Nephron progenitor cell (in vitro differentiated cells): ENCODE results near the gene PER1.

Experiments used
- DNase-seq: peaks from one replicate; pipeline ENCODE4 v3.0.0; 2021
- H3K27ac Mint-ChIP-seq: 2 replicates; pipeline ENCODE4 v1.8.0; 2021; ENCODE audit warnings: mild to moderate bottlenecking, moderate library complexity, mixed read lengths
- H3K27me3 Mint-ChIP-seq: 2 replicates; pipeline ENCODE4 v1.8.0; 2021; ENCODE audit warnings: mild to moderate bottlenecking, low read depth, mixed read lengths; ENCODE audit not compliant: poor library complexity
- H3K36me3 Mint-ChIP-seq: 2 replicates; pipeline ENCODE4 v1.8.0; 2021; ENCODE audit warnings: low read depth, mixed read lengths
- H3K4me1 Mint-ChIP-seq: 2 replicates; pipeline ENCODE4 v1.8.0; 2021; ENCODE audit warnings: mixed read lengths
- H3K4me3 Mint-ChIP-seq: 2 replicates; pipeline ENCODE4 v1.8.0; 2021; ENCODE audit warnings: mild to moderate bottlenecking, moderate library complexity, mixed read lengths
- H3K9me3 Mint-ChIP-seq: 2 replicates; pipeline ENCODE4 v1.8.0; 2021; ENCODE audit warnings: mild to moderate bottlenecking, moderate library complexity, mixed read lengths
- CTCF ChIP-seq: fragments of 200-600 bp; sonication (generic); IDR thresholded peaks from 2 replicates; pipeline ENCODE4 v1.5.0; 2021; ENCODE audit warnings: antibody characterized with exemption

PER1 gene

GRCh38 chr17:8143581-8144400, 8.4 kb downstream of the PER1 start:
- no peak overlapping the region for H3K4me3 Mint-ChIP-seq
- no peaks in the 10 kb centered on the region for H3K4me1 Mint-ChIP-seq
- H3K9me3 Mint-ChIP-seq: no peaks in the 10 kb centered on the region
- peaks cover 2% of the 10 kb centered on the region for H3K27me3 Mint-ChIP-seq
- no peak for DNase-seq
- no peak overlapping the region for H3K27ac Mint-ChIP-seq
- TF ChIP-seq CTCF: no peak
- peaks cover 42% of the 10 kb centered on the region for H3K36me3 Mint-ChIP-seq

- H3K4me3 Mint-ChIP-seq: no peak overlapping the region
- no peak for DNase-seq
- peaks cover 35% of the 10 kb centered on the region for H3K36me3 Mint-ChIP-seq
- no peak for TF ChIP-seq CTCF
- H3K4me1 Mint-ChIP-seq: no peaks in the 10 kb centered on the region
- H3K27ac Mint-ChIP-seq: no peak overlapping the region
- peaks cover 2% of the 10 kb centered on the region for H3K27me3 Mint-ChIP-seq
- no peaks in the 10 kb centered on the region for H3K9me3 Mint-ChIP-seq
These were observed 9.2 kb downstream of the PER1 start for GRCh38 chr17:8142887-8143580.

GRCh38 chr17:8142158-8142886, 9.9 kb downstream of the PER1 start:
- Mint-ChIP-seq H3K36me3 (peaks cover 29% of the 10 kb centered on the region), H3K9me3 (no peaks in the 10 kb centered on the region), H3K27ac (no peak overlapping the region), H3K4me3 (no peak overlapping the region), H3K27me3 (peaks cover 2% of the 10 kb centered on the region), H3K4me1 (no peaks in the 10 kb centered on the region)
- no peak for DNase-seq
- TF ChIP-seq CTCF: no peak

GRCh38 chr17:8141741-8142140, 10.5 kb downstream of the PER1 start:
- TF ChIP-seq CTCF: no peak
- peaks cover 4% of the 10 kb centered on the region for H3K27me3 Mint-ChIP-seq
- H3K27ac Mint-ChIP-seq: no peak overlapping the region
- no peak for DNase-seq
- H3K4me1 Mint-ChIP-seq: no peaks in the 10 kb centered on the region
- H3K36me3 Mint-ChIP-seq: peaks cover 26% of the 10 kb centered on the region
- H3K4me3 Mint-ChIP-seq: no peak overlapping the region
- H3K9me3 Mint-ChIP-seq: no peaks in the 10 kb centered on the region

- no peak for TF ChIP-seq CTCF
- H3K4me3 Mint-ChIP-seq: no peak overlapping the region
- H3K27me3 Mint-ChIP-seq: peaks cover 6% of the 10 kb centered on the region
- H3K36me3 Mint-ChIP-seq: peaks cover 19% of the 10 kb centered on the region
- no peaks in the 10 kb centered on the region for H3K9me3 Mint-ChIP-seq
- H3K4me1 Mint-ChIP-seq: no peaks in the 10 kb centered on the region
- DNase-seq: no peak
- no peak overlapping the region for H3K27ac Mint-ChIP-seq
These were observed 11.2 kb downstream of the PER1 start for GRCh38 chr17:8141045-8141444.
